ENCODE results near the gene SORCS2.

SORCS2 gene

GRCh38 chr4:7766086-7766485 is 573.7 kb downstream of the SORCS2 start:
- DNase-seq (ENCODE audit: low read depth), result no peak

GRCh38 chr4:7766661-7767345 is 574.5 kb downstream of the SORCS2 start:
- DNase-seq (ENCODE audit: low read depth), result no peak

- no peak for DNase-seq (ENCODE audit: low read depth)
Observed at GRCh38 chr4:7767526-7767925, 575.2 kb downstream of the SORCS2 start.

GRCh38 chr4:7767966-7768365 is 575.6 kb downstream of the SORCS2 start:
- no peak for DNase-seq (ENCODE audit: low read depth)

GRCh38 chr4:7768736-7769135 is 576.4 kb downstream of the SORCS2 start:
- DNase-seq (ENCODE audit: low read depth), result no peak

- DNase-seq (ENCODE audit: low read depth), result no peak
Observed at GRCh38 chr4:7769396-7770223, 577.3 kb downstream of the SORCS2 start.

- DNase-seq (ENCODE audit: low read depth), result no peak
Observed at GRCh38 chr4:7770224-7771050, 578.1 kb downstream of the SORCS2 start.

- DNase-seq (ENCODE audit: low read depth), result no peak
Observed at GRCh38 chr4:7771056-7771455, 578.7 kb downstream of the SORCS2 start.

GRCh38 chr4:7771541-7772507 is 579.5 kb downstream of the SORCS2 start:
- no peak for DNase-seq (ENCODE audit: low read depth)

- DNase-seq (ENCODE audit: low read depth), result no peak
Observed at GRCh38 chr4:7772711-7773385, 580.5 kb downstream of the SORCS2 start.

GRCh38 chr4:7773401-7774180 is 581.3 kb downstream of the SORCS2 start:
- DNase-seq (ENCODE audit: low read depth), result no peak

- DNase-seq (ENCODE audit: low read depth), result no peak
Observed at GRCh38 chr4:7774301-7775294, 582.3 kb downstream of the SORCS2 start.

GRCh38 chr4:7775396-7775795 is 583.1 kb downstream of the SORCS2 start:
- DNase-seq (ENCODE audit: low read depth), result no peak

GRCh38 chr4:7777017-7777710 is 584.8 kb downstream of the SORCS2 start:
- DNase-seq (ENCODE audit: low read depth), result no peak

GRCh38 chr4:7777871-7778509 is 585.7 kb downstream of the SORCS2 start:
- no peak for DNase-seq (ENCODE audit: low read depth)

- DNase-seq (ENCODE audit: low read depth), result no peak
Observed at GRCh38 chr4:7778510-7779431, 586.4 kb downstream of the SORCS2 start.

GRCh38 chr4:7779432-7779768 is 587.1 kb downstream of the SORCS2 start:
- DNase-seq (ENCODE audit: low read depth), result no peak

Measured in stimulated activated CD8-positive, alpha-beta memory T cell treated with anti-CD3 and anti-CD28 coated beads, Interleukin-15, amount 100 ng/mL, for 24 hours (primary cell).